B cell (primary cell): ENCODE data around the gene MAPK1.
"Not testable (repeated sequence)": the region's sequence is repeated elsewhere in the genome, so short reads cannot be mapped to it uniquely, and the experiment has no call there.

Experiments used
- EZH2 ChIP-seq: IDR thresholded peaks from 2 replicates; pipeline ENCODE4 v1.6.1; 2012; ENCODE audit warnings: borderline replicate concordance, low read depth, mild to moderate bottlenecking, moderate library complexity, low read length; ENCODE audit not compliant: insufficient read depth, poor library complexity, severe bottlenecking
- TF ChIP-seq, protein P1 (sequence below): fragments of 200-600 bp; IDR thresholded peaks from one replicate; pipeline ENCODE4 v1.8.0; 2022; ENCODE audit warnings: antibody characterized with exemption, mild to moderate bottlenecking

DNA sequence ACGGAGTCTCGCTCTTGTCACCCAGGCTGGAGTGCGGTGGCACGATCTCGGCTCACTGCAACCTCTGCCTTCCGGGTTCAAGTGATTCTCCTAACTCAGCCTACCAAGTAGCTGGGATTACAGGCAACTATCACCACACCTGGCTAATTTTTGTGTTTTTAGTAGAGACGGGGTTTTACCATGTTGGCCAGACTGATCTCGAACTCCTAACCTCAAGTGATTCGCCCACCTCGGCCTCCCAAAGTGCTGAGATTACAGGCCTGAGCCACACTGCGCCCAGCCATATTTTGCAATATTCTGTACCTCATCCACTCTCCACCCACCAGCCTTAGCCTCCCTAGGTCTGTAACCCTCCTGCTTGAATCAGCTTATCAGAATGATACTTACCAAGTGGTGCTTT is 37.8 kb upstream of the MAPK1 start:
- TF ChIP-seq, protein P1, sequence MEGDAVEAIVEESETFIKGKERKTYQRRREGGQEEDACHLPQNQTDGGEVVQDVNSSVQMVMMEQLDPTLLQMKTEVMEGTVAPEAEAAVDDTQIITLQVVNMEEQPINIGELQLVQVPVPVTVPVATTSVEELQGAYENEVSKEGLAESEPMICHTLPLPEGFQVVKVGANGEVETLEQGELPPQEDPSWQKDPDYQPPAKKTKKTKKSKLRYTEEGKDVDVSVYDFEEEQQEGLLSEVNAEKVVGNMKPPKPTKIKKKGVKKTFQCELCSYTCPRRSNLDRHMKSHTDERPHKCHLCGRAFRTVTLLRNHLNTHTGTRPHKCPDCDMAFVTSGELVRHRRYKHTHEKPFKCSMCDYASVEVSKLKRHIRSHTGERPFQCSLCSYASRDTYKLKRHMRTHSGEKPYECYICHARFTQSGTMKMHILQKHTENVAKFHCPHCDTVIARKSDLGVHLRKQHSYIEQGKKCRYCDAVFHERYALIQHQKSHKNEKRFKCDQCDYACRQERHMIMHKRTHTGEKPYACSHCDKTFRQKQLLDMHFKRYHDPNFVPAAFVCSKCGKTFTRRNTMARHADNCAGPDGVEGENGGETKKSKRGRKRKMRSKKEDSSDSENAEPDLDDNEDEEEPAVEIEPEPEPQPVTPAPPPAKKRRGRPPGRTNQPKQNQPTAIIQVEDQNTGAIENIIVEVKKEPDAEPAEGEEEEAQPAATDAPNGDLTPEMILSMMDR = not testable (repeated sequence)
- not testable (repeated sequence) for TF ChIP-seq EZH2
